ENCODE data around the gene CFAP20.

Gene CFAP20

DNA sequence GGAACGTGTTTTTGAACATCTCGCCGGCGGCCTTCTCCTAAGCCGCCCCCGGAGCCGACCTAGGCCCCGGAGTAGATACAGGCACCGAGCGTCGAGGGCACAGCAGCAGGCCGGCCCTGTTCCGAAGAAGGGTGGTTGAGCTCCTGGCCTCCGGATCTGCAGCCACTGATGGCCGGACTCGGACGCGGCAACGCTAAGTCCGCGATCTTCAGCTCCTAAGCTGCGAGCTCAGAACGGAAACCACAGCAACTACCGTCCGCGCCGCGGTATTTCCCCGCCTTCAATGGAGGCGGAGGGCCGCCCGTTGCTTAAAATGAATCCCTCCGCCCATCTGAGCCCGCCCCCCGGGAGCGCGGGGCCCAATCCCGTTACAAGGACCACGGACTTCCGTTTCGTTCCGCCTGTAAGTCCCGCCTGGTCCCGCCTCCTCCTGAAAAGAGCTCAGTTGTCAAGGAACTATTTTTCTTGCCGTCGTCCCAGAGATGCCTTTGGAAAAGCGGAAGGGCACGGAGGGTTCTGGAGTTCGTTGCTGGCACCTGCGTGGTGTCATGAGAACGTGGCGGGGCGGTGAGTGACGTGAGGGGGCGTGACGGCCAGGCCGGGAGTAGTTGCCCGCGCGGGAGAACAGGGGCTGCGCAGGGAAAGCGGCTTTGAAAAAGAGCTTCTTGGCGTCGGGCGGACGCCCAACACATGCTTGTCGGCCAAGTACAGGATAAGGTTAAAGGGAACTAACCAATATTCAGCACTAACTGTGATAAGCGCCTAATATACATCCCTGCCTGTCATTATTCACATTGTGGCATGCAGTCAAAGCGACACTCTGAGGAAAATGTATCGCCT, at the start of gene CFAP20:
TSS of gene CFAP20 (minus strand) at position 285 of the 840 bp plus-strand sequence. CDS start at position 19, 266 bp downstream.
- CTCF ChIA-PET, result interaction anchor here (0.7 to 4.4 kb wide), 4 partner anchors 31 to 320 kb away, joined by 3 to 30 read pairs (median 4); no protein-coding TSS in a partner anchor
- DNase-seq, result peak; percentile 98
- no peaks in the 10 kb centered on the region for H3K9me3 Mint-ChIP-seq
- no peaks in the 10 kb centered on the region for H3K27me3 Mint-ChIP-seq
- peak within 1 kb of the TSS; percentile 78 for H3K4me3 Mint-ChIP-seq
- peaks cover 42% of the 10 kb centered on the region for H3K4me1 Mint-ChIP-seq
- peak within 1 kb of the TSS; percentile 53 for H3K27ac Mint-ChIP-seq
- peaks cover 11% of the 10 kb centered on the region for H3K36me3 Mint-ChIP-seq

DNA sequence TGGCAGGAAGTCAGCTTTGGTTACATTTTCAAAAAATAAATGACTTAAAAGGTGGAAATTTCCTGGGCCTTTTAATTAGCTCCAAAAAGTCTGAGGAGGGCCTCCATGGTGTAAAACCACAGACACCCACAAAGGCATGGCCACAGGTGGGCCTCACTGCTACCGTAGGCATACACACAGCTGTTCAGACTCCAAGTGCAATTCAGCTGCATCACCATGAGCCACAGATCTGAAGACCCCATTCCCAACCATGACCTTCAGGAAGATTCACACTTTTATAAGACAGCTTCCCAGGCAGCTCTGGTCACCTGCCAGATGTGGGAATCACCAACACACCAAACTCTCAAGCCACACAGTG, 48.2 kb upstream of the CFAP20 start:
- Mint-ChIP-seq H3K9me3 (peaks cover 2% of the 10 kb centered on the region), H3K4me3 (no peak overlapping the region), H3K27ac (peak overlapping the region; percentile 92), H3K4me1 (peaks cover 30% of the 10 kb centered on the region), H3K36me3 (peaks cover 68% of the 10 kb centered on the region), H3K27me3 (no peaks in the 10 kb centered on the region)
- CTCF ChIA-PET, result interaction anchor here (0.7 to 1.3 kb wide), 3 partner anchors 17 to 57 kb away, joined by 3 to 4 read pairs (median 3); no protein-coding TSS in a partner anchor
- DNase-seq, result no peak

DNA sequence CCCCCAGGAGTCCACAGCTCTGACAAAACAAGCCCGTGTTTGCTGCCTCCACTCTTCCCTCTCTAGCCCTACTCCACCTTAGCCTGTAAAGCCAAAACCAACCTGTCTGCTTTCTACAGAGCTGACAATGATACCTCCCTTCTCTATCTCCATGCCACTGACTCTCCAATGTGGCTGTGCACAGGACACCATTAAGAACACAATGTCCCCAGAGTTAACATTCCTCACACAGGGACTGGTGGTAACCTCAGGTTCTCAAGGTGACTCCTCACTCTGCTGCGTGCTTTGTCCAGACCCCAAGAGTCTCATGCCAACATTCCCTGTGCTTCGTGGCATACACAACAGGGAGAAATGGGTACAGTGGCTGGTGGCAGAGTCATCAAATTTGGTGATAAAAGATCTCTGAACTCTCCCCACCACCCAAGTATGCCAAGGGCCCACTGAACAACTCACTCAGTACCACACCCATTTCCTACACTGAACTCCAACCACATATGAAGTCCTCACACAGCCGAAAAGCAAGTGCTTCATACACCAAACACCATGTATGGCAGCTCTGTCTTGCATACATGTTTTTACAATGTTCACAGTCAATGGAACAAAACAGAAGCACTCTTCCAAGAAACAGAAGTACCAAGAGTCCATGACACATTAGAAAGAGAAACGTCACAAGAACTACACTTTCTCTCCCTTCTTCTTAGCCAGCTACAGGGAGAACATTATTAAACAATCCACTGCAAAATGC, 47.6 kb upstream of the CFAP20 start:
- Mint-ChIP-seq H3K36me3 (peaks cover 68% of the 10 kb centered on the region), H3K4me3 (no peak overlapping the region), H3K4me1 (peaks cover 30% of the 10 kb centered on the region), H3K9me3 (peaks cover 2% of the 10 kb centered on the region), H3K27ac (peak overlapping the region; percentile 92), H3K27me3 (no peaks in the 10 kb centered on the region)
- DNase-seq, result peak; percentile 40
- CTCF ChIA-PET, result interaction anchor here (0.7 to 1.6 kb wide), 4 partner anchors 19 to 56 kb away, joined by 3 to 4 read pairs (median 3); no protein-coding TSS in a partner anchor

DNA sequence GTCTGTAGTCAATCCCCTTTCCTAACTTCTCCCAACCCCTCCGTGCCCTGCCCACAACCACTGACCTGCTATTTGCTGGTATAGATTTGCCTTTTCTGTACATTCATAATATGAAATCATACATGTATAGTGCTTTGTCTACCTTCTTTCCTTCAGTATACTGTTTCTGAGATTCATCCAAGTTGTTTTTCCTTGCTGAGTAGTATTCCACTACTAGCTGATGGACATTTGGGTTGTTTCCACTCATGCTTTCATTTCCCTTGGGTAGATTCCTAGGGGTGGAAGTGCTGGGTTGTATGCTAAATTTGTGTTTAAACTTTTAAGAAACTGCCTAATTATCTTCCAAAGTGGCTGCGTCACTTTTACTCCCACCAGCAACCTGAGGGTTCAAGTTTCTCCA, 41.0 kb upstream of the CFAP20 start:
- Mint-ChIP-seq H3K4me3 (no peak overlapping the region), H3K27ac (no peak overlapping the region), H3K4me1 (no peaks in the 10 kb centered on the region), H3K9me3 (no peaks in the 10 kb centered on the region), H3K27me3 (no peaks in the 10 kb centered on the region), H3K36me3 (peaks cover 60% of the 10 kb centered on the region)
- CTCF ChIA-PET, result no interaction called here
- DNase-seq, result no peak

DNA sequence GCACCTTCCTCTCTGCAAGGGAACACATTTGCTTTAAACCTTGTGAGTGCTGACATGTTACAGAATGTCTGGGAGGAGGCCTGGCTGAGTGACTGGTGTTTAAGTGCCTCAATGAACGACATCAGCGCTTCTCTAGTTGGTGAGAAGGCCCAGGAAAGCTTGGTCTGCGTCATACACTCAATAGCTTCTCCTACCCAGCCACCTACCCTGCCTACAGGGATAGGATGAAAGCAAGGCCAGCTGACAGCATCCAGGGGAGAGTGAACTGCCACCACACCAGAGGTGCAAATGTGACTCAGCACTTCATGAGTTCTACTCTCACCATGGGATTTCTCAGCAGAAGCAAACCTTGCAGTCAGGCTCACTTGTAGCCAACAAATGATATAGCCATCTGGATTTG, 31.7 kb upstream of the CFAP20 start:
- Mint-ChIP-seq H3K36me3 (peaks cover 46% of the 10 kb centered on the region), H3K4me3 (no peak overlapping the region), H3K9me3 (no peaks in the 10 kb centered on the region), H3K27ac (no peak overlapping the region), H3K27me3 (no peaks in the 10 kb centered on the region), H3K4me1 (no peaks in the 10 kb centered on the region)
- CTCF ChIA-PET, result no interaction called here
- no peak for DNase-seq

DNA sequence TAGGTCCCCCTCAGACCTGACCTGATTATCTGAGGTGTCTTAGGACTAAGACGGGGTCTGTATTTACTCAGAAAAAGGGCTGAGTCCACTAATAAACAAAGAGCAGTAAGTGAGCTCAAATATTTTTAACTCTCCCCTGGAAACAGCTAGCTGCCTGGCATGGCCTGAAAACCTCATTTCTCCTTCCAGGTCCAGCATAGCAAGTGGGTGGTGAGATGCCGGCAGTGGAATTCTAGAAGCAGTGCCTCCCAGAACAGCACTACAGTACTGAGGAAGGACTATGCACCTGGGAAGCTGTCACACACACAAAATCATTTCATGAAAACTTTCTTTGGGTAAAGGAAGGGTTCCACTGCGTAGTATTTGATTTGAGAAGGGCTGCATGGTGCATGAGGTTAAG, 29.5 kb upstream of the CFAP20 start:
- CTCF ChIA-PET, result no interaction called here
- H3K27me3 Mint-ChIP-seq, result no peaks in the 10 kb centered on the region
- no peak for DNase-seq
- H3K36me3 Mint-ChIP-seq, result peaks cover 26% of the 10 kb centered on the region
- H3K27ac Mint-ChIP-seq, result no peak overlapping the region
- no peaks in the 10 kb centered on the region for H3K4me1 Mint-ChIP-seq
- no peaks in the 10 kb centered on the region for H3K9me3 Mint-ChIP-seq
- H3K4me3 Mint-ChIP-seq, result no peak overlapping the region

DNA sequence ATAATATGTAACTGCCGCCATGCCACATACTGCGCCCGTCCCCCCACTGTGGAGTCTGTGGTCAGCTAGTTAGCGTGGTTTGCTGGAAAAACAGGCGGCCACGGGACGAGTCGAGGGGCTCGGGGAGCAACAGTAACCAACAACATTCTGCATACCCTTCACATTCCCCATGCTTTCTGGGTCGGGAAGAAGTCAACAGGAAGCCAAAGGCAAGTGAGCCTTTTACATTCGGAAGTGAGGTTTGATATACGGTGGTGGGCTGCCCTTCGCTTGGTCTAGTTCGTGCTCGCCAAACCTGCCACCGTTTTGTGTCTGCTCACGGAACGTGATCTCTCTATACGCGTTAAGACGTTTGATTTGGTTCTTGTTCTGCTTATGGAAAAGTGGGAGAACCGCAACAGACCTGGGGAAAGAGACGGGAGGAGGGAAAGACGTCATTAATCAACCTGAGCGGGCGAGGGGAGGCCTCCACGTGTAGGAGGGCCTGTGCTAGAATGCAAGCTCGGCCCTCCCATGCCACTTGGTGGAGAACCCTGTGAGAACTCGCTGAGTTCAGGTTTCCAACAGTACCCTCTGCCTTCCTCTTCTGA, 28.9 kb upstream of the CFAP20 start:
- H3K9me3 Mint-ChIP-seq, result no peaks in the 10 kb centered on the region
- H3K4me1 Mint-ChIP-seq, result no peaks in the 10 kb centered on the region
- peaks cover 22% of the 10 kb centered on the region for H3K36me3 Mint-ChIP-seq
- H3K27me3 Mint-ChIP-seq, result no peaks in the 10 kb centered on the region
- DNase-seq, result no peak
- H3K4me3 Mint-ChIP-seq, result no peak overlapping the region
- H3K27ac Mint-ChIP-seq, result no peak overlapping the region
- CTCF ChIA-PET, result interaction anchor here (0.6 kb wide), 1 partner anchor 11 kb away, joined by 3 read pairs; no protein-coding TSS in a partner anchor

DNA sequence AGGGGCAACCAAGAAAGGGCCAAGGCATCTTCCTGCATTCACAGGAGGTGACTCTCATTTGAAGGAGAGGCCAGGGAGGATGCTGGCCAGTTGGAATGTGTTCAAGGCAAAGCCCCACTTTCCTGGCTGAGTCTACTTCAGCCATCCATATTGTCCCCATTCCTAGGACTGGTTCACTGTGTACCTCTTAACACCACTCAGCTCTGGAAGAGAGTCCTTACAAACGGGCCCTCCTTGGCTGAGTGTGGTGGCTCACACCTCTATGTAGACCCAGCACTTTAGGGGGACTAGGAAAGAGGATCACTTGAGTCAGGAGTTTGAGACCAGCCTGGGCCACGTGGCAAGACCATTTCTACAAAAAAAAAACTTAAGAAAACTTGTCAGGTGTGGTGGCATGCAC, 28.1 kb upstream of the CFAP20 start:
- Mint-ChIP-seq H3K36me3 (peaks cover 16% of the 10 kb centered on the region), H3K4me1 (no peaks in the 10 kb centered on the region), H3K27me3 (no peaks in the 10 kb centered on the region), H3K27ac (no peak overlapping the region), H3K9me3 (no peaks in the 10 kb centered on the region), H3K4me3 (no peak overlapping the region)
- no peak for DNase-seq
- CTCF ChIA-PET, result interaction anchor here (0.6 kb wide), 1 partner anchor 11 kb away, joined by 3 read pairs; no protein-coding TSS in a partner anchor

DNA sequence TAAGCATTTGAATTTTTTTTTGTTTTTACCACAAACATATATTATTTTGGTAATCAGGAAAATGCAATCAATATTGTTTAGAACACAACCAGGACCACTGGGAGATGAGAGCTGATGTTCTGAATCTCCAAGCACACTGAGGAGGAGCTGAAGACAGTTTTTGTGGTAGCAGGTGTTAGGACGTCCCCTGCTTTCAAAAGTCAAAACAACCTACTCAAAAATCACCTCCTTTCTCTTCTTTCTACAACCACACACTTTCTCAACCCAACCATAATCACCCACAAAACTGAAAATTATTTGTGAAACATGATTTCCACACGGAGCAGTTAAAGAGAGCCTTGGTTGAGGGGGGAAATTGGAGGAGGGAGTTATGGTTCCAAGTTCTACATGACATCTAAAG, 26.7 kb upstream of the CFAP20 start:
- CTCF ChIA-PET, result no interaction called here

DNA sequence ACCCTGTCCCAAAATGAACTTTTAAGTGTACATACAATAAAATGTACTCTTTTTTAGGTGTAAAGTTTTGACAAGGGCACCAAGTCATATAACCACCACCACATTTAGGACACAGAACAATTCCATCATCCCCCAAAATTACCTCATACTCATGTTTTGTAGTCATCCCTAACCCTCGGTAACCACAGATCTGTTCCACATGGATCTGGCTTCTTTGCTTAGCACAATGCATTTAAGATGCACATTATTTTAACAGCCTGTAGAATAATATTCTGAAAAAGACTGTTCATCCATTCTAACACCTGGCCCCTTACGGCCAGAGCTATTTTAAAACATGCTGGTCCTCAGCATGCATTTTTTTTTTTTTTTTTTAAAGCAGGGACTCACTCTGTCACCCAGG, 25.2 kb upstream of the CFAP20 start:
- Mint-ChIP-seq H3K36me3 (peaks cover 3% of the 10 kb centered on the region), H3K27ac (no peak overlapping the region), H3K4me3 (no peak overlapping the region), H3K9me3 (no peaks in the 10 kb centered on the region), H3K27me3 (no peaks in the 10 kb centered on the region), H3K4me1 (no peaks in the 10 kb centered on the region)
- no peak for DNase-seq
- CTCF ChIA-PET, result no interaction called here

More for the DNA sequence above, 26.7 kb upstream of the CFAP20 start:
- H3K36me3 Mint-ChIP-seq, result peaks cover 10% of the 10 kb centered on the region
- H3K4me3 Mint-ChIP-seq, result no peak overlapping the region
- H3K27ac Mint-ChIP-seq, result no peak overlapping the region
- no peaks in the 10 kb centered on the region for H3K27me3 Mint-ChIP-seq
- no peak for DNase-seq
- H3K9me3 Mint-ChIP-seq, result no peaks in the 10 kb centered on the region
- H3K4me1 Mint-ChIP-seq, result no peaks in the 10 kb centered on the region

DNA sequence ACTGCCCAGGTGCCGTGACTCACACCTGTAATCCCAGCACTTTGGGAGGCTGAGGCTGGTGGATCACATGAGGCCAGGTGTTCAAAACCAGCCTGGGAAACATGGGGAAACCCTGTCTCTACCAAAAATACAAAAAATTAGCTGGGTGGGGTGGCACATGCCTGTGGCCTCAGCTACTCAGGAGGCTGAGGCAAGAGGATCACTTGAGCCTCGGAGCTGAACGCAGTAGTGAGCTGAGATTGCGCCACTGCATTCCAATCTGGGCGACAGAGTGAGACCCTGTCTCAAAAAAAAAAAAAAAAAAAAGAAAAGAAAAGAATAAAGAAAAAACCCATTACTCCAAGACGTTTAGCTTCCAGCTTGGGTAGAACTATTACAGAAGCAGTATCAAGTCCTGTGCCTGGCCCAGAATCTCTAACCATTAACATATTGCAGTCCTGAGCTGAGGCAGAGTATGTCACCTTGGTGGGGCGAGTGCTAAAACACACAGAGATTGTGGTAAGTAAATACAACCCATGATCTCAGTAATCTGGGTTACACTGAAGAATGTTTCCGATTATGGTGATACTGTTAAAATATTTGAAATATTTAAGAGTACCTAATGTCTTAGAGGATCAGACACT, 23.2 kb upstream of the CFAP20 start:
- H3K9me3 Mint-ChIP-seq, result no peaks in the 10 kb centered on the region
- no peaks in the 10 kb centered on the region for H3K36me3 Mint-ChIP-seq
- H3K4me3 Mint-ChIP-seq, result no peak overlapping the region
- CTCF ChIA-PET, result no interaction called here
- DNase-seq, result no peak
- no peaks in the 10 kb centered on the region for H3K4me1 Mint-ChIP-seq
- H3K27ac Mint-ChIP-seq, result no peak overlapping the region
- H3K27me3 Mint-ChIP-seq, result no peaks in the 10 kb centered on the region

DNA sequence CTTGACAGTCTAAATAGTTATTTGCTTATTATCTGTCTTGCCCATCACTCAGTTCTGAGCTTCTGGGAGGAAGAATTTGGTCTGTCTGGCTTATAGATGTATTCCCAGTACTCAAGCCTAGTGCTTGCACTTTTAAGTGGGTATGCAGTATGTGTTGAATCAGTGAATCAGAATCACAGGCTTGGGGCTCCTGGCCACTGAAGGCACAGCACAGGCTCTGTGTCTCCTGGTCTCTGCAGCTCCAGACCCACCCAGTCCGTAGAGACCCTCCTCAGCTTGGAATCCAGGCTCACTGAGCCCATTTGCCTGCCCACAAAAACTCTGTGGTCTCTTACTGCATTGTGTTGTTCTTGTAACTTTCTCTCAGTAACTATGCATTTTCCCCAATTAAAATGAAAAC, 19.3 kb upstream of the CFAP20 start:
- Mint-ChIP-seq H3K4me1 (no peaks in the 10 kb centered on the region), H3K9me3 (no peaks in the 10 kb centered on the region), H3K27me3 (no peaks in the 10 kb centered on the region), H3K36me3 (no peaks in the 10 kb centered on the region), H3K4me3 (no peak overlapping the region), H3K27ac (no peak overlapping the region)
- no peak for DNase-seq
- CTCF ChIA-PET, result interaction anchor here (0.7 kb wide), 1 partner anchor 20 kb away, joined by 3 read pairs; no protein-coding TSS in a partner anchor

DNA sequence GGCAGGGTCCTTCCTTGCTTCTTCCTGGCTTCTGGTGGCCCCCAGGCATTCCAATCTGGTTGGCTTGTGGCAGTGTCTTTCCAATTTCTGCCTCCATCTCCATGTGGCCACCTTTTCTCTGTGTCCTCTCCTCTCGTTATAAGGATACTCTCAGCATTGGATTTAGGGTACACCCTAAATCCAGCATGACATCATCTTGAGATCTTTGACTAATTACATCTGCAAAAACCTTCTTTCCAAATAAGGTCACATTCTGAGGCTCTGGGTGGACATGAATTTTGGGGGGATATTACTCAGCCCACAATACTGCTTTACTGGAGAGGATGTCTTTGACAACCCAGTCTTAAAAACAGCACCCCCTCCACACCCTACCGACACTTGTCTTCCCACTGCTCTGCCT, 18.9 kb upstream of the CFAP20 start:
- no peaks in the 10 kb centered on the region for H3K27me3 Mint-ChIP-seq
- H3K9me3 Mint-ChIP-seq, result no peaks in the 10 kb centered on the region

DNA sequence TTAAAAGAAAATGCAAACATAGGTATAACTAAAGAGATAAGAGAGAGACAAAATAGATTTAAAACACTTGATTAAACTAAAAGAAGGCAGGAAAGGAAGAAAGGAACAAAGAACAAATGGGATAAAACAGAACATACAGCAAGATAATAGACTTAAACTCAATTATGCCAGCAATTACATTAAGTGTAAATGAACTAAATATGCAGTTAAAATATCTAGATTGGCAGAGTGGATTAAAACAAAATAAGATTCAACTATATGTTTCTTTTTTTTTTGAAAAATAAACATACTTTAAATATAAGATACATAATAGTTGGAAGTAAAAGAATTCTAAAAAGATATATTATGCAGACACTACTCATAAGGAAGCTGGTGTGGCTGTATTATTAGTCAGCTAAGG, 9.7 kb upstream of the CFAP20 start:
- peaks cover 9% of the 10 kb centered on the region for H3K9me3 Mint-ChIP-seq
- no peak for DNase-seq
- H3K27ac Mint-ChIP-seq, result no peak overlapping the region
- no peaks in the 10 kb centered on the region for H3K4me1 Mint-ChIP-seq
- no peaks in the 10 kb centered on the region for H3K27me3 Mint-ChIP-seq
- H3K4me3 Mint-ChIP-seq, result no peak overlapping the region
- CTCF ChIA-PET, result no interaction called here
- peaks cover 14% of the 10 kb centered on the region for H3K36me3 Mint-ChIP-seq

More for the DNA sequence above, 18.9 kb upstream of the CFAP20 start:
- DNase-seq, result no peak
- CTCF ChIA-PET, result interaction anchor here (0.7 kb wide), 1 partner anchor 20 kb away, joined by 3 read pairs; no protein-coding TSS in a partner anchor
- Mint-ChIP-seq H3K27ac (no peak overlapping the region), H3K4me3 (no peak overlapping the region), H3K4me1 (no peaks in the 10 kb centered on the region), H3K36me3 (no peaks in the 10 kb centered on the region)
